HG03108 (cell line): Measurements from ENCODE around the gene C9orf50.

Experiments
- ATAC-seq: cut with Tn5 transposase; IDR thresholded peaks from one replicate; pipeline ENCODE4 v1.9.1; 2021; ENCODE audit warnings: moderate library complexity; ENCODE audit not compliant: unreplicated experiment

C9orf50 gene

DNA sequence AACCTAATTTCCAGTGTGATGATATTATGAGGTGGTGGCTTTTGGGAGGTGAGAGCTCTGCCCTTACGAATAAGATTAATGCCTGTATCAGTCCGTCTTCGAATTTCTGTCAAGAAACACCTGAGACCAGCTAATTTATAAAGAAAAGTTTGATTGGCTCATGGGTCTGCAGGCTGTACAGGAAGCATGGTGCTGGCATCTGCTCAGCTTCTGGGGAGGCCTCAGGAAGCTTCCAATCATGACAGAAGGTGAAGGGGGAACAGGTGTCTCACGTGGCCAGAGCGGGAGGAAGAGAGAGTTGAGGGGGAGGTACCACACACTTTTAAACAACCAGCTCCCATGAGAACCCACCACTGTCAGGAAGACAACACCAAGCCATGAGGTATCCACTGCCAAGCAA, 46.9 kb downstream of the C9orf50 start:
- ATAC-seq = no peak

DNA sequence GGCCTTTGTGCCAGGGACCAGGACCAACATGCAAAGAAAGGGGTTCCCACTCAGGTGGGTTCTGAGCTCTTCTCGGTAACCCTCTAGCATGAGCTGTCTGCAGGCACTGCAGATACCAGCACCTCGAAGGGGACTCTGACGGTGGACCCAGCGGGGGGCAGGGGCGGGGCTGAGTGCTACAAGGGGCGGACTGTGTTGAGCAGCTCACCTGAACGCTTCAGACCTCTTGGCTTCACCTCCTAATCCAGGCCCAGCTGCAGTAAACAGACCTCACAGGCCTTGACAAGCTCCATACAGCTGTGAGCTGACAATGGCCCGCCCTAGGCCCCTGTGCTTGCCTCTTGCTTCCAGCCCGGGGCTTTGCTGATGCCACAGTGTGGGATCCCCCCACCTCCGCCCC, 48.4 kb downstream of the C9orf50 start:
- ATAC-seq = no peak

DNA sequence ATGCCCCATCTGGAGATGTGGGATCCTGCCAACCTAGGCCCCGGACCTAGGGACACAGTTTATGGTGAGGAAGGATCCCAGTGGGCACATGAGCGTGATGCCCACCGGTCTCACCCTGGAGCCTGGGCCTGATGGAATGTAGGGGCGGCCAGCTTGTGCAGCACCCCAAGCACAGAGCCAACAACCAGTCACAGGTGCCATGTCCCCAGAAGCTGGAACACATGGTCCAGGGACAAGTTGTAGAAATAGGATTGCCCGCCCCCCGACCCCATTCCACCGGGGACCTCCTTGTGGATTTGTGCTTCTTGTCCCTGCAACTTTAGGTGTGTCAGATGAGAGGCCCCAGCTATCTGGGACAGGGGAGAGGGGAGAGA, 48.9 kb downstream of the C9orf50 start:
- no peak for ATAC-seq

DNA sequence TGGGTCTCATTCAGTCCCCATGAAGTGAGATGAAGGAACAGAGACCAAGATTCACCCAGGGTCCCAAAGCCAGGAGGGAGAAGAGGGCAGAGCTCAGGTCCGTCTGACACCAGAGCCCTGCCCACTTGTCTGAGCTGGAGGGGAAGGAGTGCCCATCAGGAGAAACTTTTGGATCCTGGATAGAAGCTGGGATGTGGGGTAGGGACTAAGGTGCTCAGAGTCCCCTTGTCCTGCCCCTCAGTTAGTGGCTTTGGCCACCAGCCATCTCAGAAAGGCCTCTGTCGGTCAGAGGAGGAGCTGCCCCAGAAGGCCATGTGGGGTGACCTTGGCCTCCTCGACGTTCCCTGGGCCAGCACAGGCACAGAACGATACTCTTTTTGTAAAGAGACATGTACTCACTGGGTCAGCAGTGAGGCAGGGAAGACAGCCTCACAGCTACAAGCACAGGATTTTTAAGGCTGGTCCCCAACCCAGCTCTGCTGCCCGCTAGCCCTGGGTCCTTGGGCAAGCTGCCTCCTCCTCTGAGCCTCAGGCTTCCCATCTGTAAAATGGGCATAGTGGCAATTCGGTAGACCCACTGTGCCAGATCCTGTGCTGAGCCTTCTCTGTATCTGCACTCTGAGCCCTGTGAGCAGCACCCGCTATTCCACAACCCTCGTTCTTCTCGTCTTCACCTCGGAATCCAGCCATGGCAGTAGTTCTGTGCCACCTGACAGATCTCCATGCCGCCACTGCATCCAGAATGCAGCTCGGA, 49.4 kb downstream of the C9orf50 start:
- no peak for ATAC-seq

DNA sequence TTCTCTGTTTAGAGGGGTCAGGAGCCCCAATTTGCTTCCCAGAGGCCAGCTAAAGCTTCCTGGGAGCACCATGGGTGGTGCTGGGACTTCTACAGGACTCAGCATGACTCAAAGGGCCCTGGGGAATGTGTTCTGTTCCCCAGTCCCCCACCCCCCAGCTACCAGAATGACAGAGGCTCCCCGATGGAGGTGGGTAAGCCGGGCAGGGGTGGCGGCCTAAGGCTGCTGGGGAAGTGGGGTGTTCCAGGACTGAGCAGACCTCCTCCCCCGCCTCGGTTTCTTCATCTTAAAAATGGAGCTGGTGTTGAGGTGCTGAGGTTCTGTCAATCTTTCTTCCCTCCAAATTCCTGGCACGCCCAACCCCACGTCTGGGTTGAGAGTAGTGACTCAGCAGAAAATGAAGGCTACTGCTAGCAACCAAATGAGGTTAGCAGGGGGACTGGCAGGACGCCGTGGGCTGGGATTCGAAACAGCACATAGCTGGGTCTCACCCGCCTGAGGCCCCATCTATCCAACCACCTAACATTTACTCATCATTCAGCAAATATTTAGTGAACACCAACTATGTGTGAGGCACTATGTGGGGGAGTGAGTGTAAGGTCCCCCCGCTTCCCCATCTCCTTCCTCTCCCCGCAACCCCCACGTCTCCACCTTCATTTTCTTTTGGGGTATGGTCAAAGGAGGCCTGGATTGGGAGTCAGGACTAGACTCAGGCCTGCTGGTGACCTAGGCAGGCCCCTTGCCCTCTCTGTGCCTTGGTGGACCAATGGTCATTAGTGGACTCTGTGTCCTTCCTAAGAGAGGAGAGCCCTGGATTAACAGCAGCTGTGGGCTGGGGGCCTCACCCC, 50.2 kb downstream of the C9orf50 start:
- ATAC-seq = no peak

DNA sequence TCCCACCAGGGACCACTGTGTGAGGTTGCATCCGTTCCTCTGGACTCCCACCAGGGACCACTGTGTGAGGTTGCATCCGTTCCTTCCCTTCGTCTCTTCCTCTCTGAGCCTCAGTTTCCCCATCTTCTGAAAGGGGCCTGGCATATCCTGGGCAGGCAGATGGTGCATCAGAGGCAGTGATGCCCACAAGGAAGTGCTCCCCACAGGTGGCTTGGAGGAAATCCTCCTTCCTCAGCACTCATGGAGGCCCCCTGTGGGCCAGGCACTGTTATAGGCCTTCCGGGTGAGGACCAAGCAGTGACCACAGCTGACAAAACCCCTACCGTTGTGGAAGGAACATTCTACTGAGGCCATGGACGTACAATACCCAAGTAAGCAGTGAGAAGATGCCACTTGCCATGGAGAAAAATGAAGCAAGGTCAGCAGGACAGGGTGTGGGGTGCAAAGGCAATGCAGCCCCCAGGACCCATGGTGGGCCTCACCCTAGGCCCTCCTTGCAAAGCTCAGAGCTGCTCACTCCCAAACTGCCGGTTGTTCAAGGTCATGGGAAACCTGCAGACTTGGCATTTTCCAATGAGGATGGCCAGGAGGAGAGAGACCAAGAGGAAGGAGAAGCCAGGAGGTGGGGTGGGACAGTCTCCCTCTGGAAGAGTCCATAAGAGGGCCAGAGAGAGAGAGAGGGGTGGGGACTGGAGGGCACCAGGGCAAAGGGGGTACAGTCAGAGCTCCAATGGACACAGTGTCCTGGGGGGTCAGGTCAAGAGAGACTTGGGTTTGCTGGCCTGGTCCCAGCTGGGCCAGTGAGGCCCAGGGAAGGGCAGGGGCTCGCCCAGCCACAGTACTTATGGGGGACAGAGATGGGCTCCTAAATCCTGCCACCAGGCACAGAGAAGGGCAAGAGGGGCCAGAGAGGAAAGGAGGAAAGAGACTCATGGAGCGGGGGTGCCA, 51.1 kb downstream of the C9orf50 start:
- no peak for ATAC-seq

DNA sequence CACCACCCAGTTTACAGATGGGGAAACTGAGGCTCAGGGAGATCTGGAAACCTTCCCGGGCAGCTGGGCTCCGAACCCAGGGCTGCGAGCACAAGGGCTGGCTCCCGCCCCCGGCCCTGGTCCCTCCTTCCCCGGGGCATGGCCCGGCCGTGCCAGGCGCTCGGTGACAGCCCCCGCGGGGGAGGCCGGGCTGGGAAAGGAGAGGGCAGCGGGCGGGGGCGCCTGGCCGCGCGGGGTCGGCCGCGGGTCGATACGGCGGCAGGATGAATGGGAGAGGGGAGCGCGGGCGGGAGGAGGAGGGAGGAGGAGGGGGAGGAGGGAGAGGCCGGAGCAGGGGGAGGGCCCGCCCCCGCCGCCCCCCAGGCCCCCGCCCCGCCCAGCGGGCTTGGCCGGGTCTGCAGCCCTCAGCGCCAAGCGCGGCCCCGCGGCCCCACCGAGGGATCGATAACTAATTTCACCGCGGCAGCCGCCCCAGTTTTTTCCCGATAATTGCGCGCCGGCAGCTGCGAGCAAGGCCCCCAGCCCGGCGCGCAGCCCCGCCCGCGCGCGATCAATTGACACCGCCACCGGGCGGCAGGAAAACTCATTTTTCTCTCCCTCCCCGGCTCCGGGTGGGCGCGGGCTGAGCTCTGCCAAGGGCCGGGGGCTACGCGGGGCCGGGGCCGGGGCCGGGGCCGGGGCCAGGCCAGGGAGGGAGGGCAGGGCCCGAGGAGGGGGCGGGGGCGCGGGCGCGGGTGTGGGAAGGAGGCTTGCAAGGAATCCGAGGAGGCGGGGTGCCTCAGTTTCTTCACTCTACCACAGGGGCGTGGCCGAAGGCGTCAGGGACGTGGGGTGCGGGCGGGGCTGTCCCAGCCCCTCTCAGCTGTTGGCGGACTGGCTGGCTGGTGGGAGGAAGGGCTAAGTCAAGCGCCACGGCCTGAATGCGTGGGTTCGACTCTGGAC, 52.1 kb downstream of the C9orf50 start:
- no peak for ATAC-seq

DNA sequence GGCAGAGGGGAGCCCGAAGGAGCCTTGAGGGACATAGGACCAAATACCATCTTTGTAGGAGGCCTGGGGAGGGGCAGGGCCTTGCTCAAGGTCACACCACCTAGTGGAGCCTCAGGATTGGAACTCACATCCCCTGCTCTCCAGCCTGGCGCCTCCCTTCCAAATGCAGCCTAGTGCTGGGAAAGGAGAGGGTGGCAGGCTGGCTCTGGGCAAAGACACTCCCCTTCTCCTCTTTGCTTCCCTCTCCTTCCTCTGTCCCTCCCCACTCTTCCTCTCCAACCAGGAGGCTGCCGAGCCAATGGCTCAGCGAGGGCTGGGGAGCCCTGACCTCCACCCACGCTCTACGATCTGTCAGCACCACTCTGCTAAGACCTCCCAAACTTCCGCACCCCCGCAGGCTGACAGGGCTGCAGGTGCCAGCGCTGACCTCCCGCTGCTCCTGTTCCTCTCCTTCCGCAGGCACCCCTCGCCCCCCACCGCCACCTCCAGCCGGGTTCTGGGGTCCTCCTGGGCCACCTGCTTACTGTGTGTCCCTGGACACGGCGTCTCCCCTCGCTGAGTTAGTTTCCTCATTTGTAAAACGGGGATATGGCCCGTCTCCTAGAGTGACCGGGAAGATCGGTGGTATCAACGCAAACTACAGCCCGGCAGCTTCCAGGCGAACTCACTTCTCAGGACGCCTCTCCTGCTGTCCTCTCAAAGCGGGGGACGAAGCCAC, 52.9 kb downstream of the C9orf50 start:
- ATAC-seq = no peak

DNA sequence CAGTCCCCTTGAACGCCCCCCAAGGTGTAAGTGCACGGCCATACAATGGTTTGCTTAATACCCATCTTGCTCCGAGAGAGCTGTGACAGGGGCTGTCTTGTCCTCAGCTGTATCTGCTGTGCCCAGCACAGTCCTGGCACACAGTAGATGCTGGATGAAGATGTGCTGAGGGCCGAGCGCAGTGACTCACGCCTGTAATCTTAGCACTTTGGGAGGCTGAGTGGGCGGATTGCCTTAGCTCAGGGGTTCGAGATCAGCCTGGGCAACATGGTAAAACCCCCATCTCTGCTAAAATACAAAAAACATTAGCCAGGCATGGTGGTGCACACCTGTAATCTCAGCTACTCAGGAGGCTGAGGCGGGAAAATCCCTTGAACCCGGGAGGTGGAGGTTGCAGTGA, 53.6 kb downstream of the C9orf50 start:
- ATAC-seq = no peak

DNA sequence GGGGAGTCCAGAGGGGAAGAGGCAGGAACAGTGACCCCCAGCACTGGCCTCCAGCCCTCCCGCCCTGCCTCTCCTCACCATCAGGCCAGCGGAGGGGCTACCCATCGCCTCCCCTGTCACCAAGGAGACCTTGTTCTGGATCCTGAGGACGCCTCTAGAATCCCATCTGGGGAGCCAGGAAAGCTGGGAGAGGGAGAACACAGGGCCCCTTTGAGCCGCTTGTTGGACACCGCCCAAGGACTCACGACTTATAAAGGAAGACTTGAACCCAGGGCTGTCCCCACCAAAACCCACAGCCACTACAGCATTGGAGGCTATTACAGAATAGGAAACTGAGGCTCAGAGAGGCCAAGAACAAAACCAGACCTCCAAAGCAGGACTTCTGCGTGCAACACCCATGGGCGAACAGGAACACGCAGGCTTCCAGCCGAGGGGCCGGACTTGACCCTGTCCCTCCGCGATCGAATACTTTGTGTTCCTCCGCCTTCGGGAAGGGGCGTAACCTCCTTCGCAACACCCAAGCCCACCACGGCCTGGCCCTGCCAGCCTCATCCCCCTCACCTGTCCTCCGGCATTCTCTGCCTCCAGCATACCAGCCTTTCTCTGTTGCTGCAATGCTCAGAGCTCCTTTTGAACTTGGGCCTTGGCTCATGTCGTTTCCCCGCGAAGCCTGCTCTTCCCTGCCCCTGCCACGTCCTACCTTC, 54.2 kb downstream of the C9orf50 start:
- no peak for ATAC-seq

DNA sequence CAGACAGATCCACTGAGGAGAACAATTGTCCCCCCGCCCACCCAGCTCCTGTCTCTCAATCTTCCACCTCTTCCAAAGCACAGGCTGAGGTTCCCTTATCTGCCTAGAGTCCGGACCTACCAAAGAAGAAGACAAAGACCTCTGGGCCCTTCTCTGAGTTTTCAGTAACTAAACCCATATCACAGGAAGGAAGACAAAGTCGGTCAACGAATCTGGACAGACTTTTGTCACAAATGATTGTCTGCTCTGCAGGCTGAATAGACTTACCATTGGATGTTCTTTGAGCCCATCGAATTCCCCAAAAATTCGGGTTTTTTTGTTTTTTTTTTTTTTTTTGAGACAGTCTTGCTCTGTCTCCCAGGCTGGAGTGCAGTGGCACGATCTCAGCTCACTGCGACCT, 58.0 kb downstream of the C9orf50 start:
- ATAC-seq = no peak

DNA sequence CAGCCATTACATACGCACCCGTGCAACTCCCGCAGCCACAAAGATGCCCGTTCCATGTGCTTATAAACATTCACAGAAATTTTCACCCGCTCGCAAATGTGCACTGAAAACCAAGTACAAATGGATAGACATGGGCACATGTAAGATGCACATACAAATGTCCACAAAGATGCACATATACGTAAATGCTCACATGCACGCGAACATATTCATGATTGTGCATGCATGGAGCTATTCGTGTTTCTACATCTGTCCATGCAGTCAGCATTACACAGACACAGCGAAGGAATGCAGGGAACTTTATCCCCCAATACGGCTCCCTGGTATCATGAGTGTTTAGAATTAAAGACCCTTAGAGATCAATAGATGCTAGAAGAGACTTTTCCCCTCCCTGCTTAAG, 58.4 kb downstream of the C9orf50 start:
- ATAC-seq = no peak
